HUDEP-2 (cell line): ENCODE results near the gene SOBP.

Experiments used
- DNase-seq, 76 experiments: peaks; one replicate each; lab custom pipeline; 2025; ENCODE audit not compliant: unreplicated experiment in 76 of 76; lab: John Stamatoyannopoulos, UW

SOBP gene

DNA sequence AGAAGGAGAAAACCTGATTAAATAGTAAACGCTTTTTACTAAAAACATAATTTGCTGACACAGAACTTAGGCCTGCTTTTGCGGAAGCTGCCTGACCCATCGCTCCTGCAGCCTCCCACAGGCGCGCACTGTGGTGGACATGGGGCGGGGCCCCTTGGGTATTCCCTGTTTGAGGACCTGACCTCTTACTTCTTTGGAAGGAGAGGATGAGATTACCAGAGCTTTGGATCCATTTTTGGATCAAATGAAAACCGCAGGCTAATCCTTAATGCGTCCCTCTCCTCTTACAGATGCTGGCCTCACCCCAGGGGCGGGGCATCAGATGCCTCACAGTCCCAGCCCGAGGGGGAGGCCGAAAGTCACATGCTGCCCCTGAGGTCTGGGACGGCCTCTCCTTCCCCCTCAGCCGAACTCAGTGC lies 183.2 kb downstream of the SOBP start:
- DNase-seq: peak in 2 of 76 experiments; percentile 8 to 25

DNA sequence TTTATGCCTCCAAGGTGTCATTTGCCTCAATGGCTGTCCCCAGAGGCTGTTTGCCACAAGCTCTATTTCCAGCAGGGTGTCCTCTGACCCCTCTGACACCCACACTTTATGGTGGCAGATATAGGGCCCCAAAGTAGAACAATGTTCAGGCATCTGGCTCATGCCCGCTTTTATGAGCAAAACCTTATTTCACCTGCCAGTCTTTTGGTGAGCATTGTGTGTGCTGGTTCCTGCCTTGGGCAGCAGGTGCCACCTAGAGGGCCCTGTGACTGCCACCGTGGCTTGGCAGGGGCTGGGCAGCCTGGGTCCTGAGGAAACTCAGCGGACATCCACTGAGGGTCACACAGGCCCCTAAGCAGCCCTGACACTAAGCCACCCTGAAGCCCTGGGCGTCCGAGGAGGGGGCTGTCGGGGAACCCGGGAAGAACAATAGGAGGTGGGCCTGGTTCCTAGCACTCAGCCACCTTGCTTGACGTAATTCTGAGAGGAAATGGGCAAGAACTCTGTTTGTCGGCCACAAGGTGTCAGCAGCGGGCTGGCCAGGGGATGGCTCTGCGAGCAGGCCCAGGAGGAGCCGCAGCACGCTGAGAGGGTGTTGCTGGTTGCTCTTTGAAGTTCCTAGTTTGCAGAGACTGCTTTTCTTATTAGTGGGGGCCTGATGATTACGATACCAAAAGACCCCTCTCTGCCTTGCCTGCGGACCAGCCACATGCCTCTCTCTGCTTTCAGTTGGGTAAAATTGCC lies 185.2 kb downstream of the SOBP start:
- DNase-seq: peak in 75 of 76 experiments; percentile 20 to 86 (median 68)

DNA sequence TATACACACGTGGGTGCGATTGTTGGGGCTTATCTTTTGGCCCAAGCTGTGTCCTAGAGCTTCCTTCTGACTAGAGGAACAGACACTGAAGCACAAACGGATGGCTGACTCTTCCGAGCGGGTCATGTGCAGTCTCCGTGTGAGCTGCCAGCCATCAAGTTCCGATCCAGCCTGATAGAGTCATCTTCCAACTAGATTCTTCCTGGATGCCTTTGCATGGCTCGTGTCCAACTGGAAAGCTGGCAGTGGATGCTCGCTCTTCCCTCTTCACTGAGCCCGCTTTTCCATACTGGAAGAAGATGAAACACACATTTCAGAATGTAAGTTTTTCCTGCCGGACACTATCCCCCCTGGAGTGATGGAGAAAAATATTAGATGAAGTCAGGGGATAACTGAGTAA lies 186.1 kb downstream of the SOBP start:
- no peak for DNase-seq

DNA sequence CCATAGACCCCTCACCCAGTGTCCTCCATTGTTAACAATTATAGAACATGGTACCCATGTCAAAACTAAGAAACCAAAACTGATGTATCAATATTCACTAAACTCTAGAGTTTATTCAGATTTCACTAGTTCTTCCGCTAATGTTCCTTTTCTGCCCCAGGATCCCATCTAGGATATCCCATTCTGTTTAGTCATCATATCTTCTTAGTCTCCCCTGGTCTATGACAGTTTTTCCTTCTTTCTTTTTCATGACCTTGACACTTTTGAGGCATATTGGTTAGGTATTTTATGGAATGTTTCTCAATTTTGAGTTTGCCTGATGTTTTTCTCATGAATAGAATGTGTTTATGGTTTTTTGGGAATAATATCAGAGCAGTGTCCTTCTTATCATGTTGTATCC lies 187.5 kb downstream of the SOBP start:
- no peak for DNase-seq

DNA sequence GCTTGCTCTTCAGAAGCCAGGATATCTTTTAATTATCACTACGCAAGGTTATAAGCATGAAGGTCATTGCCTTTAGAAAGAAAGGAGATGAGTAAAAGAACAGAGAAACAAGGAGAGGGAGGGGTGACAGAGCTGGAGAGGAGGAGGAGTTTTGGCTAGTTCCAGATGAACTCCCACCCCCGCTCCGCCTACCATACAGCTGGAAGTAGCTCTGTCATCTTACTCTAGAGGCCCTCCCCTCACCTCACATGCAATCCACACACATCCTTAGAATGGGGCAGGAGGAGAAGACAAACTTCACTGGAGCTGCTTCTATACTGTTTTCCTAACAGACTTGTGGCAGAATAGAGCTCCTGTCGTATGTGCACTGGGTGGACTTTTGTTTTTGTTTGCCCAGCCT lies 189.5 kb downstream of the SOBP start:
- DNase-seq: no peak

DNA sequence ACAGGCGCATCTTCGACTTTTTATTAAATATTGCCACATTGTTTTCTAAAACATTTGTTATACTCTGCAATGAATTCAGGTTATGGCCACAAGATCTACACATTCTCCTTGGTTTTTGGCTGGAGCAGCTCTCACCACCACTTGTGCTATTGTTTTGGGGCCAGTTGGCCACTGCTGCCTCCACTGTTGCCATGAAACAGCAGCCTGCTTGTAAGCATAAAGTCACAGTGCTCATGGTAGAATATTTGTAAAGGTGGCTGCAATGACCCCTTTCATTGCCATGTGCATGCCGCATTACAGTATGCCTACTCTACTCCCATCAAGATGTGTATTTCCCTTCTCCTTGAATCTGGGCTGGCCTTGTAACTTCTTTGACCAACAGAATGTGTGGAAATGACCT lies 192.8 kb downstream of the SOBP start:
- no peak for DNase-seq

DNA sequence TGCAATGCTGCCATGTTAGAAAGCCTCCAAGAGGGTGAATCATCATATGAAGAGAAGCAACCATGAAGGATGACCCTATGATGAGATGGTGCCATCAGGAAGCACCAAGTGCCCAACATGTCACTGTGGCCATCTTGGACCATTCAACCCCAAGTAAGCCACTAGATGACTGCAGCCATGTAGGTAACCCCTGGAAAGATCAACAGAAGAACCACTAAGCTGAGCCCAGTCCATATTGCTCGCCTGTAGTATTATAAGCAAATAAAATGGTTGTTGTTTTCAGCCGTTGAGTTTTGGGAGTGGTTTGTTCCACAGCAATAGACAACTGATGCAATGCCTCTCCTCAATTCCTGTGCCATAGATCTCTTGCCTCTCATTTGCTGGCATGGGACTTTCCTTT lies 193.3 kb downstream of the SOBP start:
- DNase-seq: no peak

DNA sequence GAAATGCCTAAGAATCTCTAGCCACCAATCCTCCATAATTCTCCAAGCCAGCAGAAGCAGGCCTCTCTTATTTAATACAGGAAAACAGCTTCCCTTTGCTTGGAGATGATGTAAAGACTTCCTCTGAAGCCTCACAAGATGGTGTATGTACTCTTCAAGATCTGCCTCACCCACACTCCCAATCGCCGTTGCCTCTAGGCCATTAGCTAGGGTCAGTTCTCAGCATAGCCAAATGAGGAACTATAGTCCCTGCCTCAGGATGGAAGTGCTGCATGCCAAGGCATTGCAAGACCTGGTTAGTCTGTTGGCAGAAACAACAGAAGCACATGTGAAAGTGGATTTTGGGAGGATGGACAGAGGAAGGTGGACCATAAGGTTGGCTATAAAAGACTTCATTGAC lies 195.1 kb downstream of the SOBP start:
- no peak for DNase-seq

DNA sequence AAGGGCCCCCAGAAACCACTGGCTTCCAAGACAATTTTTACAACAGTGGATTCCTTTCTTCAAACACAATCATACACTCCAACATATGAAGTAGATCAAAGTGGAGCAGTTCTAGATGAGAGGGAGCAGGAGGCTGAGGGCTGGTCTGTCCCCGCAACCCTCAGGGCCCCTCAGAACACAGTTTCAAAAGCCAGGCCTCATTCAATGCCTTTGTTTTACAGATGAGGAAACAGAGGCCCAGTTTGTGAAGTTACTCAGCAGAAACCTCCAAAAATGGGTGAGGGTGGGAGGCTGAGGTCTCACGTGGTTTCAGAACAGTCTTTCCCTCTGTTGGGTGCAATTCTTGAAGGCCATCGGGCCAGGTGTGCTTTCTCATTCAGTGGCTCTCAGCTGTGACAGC lies 199.3 kb downstream of the SOBP start:
- DNase-seq: no peak

DNA sequence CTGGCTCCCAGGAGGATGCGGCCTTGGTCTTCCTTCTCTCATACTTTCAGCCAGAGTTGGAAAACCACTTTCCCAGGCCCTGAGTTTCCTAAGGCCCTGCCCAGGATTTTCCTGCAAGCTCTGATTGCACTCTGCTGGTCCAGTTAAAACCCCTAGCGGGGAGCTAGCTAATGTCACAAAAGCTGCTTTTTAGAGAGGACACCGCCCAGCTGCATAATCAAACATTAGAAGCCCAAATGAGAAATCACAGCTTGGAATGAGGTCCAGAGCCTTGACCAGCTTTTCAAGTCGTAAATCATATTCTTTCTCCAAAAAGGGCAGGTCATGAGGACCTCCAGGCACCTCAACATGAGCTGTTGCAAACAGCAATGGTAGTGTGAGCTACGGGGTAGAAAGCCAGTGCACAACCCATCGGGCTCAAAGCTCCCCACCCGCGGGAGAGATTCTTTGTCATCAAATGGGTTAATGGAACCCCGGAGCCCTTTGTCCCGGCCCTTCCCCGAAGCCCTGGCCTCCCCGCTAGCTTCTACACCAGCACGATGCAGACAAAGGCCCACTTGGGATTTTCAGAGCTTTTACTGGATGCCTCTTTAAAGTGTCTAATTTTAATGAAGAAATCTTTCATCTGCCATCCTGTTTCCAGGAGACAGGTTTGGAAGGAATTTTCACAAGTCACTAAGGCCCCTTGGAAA lies 200.2 kb downstream of the SOBP start:
- DNase-seq: no peak

DNA sequence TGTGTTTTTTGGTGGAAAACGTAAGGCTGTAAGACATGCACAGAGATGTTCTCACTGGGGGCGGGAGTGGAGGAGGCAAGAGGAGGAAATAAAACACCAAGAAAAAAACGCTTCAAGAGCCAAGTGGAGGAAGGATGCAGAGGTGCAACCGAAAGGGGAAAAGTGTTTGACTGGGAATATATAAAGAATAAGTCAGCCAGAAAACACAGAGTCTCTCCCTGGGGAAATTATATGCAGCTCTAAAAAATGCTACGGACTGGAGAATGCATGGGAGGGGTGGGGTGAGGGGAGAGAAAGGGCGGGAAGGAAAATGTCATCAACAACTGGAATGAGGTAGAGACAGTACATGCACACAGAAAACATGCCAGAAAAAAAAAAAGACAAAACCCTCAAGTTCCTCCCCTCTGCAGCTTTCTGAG lies 200.7 kb downstream of the SOBP start:
- DNase-seq: no peak

DNA sequence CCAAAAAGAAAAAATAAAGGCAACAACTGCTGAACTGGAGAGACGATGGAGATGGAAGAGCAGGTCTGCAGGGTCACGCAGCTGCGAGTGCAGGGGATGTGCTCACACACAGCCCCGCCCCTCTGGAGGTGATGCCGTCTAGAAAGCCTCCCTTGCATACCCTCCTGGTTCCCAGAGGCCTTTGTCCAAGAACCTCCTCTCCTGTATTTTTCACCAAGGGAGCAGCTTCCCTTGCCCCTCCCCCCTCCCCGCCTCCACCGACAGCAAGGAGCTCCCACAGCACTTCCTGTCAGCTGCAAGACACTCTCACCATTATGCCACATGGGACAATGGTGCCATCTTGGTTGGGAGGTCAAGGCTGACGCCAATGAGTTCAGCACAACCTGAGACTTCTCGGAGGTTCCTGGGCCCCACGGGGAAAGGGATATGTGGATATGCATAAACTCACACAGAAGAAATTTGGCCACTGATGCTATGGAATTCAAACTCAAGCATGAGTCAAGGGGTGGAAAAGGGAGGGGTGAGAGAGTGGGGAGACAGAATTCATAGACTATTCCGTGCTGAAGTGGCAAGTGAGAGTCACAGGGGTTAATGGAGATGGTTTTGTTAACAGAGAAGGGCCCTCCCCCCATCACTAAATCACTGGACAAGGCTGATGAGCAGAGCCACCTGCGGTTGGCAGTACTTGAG lies 201.3 kb downstream of the SOBP start:
- no peak for DNase-seq

DNA sequence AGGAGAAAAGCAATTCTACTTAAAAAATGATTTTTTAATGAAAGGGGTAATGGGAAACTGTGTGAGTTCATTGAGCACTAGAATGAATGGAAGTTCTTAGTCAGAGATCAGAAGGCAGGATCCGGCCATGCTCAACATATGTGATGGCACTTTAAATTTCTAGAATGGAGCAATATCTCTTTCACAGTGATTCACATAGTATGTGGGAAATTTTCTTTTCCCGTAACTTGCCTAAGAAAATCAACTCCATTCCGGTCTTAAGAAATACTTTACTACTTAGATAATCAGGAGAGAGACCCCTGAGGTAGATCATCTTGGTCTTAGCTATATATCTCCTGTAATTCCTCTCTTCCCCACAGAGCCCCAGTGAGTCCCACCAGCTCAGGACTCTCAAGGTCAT lies 202.4 kb downstream of the SOBP start:
- DNase-seq: no peak

DNA sequence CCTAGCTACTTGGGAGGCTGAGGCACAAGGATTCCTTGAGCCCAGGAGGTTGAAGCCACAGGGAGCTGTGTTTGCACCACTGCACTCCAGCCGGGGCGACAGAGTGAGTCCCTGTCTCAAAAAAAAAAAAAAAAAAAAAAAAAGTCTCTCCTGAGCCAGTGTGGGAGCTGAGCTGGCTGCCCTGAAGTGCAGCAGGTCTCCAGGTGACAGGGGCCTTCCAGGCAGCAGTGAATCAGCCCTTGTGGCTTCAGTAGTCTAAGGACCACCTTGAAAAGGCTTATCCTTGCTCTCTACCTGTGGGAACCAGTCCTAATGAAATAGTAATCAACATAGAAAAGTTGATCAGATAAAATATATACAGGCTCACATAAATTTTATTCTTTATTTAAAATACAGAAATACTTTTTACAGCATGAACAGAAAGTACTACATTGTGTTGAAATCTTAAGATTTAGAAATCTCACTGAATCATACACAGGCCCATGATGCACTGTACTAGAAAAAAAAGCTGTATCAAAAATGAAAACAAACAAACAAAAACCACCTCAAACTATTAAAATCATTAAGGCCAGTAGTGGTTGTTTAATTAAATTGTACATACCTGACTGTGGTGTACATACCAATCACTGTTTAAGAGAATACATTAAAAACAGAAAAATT lies 205.3 kb downstream of the SOBP start:
- no peak for DNase-seq

DNA sequence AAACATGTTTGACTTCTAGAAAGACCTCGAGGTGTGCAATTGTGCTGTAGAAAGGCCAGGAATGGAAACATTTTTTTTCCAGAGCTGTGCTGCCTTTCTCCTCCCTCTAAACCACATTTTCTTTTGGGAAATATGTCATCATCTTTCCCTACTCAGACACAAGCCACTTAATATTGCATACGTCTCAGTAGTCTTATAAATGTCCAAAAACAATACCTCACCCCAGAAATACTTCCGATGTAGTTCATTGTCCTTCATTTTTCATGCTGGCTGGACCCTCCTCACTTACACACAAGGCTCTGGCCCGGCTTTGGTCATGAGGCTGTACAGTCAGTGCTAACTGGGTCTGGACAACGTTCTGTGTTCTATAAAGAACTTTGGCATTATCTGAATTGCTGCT lies 207.8 kb downstream of the SOBP start:
- DNase-seq: no peak

DNA sequence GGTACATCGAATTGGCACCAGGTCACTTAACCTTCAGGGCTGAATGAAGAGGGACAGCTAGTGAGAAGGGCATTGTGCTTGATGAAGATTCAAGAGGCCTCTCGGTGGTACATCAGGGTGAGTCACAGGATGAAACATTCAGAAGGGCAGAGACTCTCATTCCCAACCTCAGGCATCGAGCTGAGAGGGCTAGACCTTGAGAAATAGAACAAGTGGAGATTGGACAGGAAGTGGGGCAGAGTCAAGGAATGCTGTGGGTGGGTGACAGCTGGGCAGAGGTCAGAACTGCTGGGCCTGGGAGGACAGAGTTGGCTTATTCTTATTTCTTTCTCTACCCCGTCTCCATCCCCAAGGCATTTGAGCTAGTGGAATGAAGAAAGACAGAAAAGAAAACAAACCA lies 208.2 kb downstream of the SOBP start:
- DNase-seq: no peak

DNA sequence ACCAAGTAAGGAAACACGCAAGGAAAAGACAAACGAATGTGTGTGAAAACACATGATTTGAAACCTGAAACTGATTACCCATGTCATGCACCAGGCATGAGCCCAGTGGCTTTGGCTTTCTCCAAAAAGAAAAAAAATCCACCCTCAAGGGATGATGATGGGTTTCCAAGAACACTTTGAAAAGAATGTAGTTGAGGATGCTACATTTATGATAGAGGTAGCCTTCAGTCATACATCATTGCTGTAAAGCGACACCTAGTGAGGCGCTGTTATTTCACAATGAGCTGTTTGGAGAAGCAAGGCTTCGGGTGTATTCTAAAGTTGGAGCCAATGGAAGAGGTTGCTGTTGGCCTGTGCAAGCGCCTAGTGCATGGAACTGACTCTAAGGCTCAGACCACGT lies 209.3 kb downstream of the SOBP start:
- no peak for DNase-seq

DNA sequence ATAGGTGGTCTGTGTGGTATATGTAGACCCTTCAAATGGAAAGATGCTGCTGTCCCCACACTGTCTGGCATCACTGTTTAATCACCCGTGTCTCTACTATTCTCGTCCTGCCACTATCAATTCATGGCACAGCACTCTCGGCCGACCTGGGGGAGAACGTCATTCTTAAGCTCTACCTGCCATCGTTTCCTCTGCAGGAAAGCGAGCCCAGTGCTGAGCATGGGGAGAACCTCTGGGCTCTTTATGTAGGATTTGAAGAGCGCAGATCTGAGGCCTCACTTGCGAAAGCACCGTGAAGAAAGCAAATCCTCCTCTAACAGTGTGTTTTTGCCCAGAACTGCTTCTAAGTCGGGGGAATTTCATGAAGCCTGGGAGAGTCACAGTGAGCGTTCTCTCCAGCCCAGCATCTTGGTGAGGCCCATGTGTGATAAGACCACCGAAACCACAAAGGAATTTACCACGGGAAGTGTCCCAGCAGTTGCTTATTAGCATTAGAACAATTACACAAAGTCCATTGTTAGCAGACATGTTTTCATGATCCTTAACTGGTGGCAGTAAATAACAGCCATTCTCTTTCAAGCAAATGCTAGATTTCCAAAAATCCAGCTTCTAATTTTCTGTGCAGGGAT lies 209.9 kb downstream of the SOBP start:
- no peak for DNase-seq

DNA sequence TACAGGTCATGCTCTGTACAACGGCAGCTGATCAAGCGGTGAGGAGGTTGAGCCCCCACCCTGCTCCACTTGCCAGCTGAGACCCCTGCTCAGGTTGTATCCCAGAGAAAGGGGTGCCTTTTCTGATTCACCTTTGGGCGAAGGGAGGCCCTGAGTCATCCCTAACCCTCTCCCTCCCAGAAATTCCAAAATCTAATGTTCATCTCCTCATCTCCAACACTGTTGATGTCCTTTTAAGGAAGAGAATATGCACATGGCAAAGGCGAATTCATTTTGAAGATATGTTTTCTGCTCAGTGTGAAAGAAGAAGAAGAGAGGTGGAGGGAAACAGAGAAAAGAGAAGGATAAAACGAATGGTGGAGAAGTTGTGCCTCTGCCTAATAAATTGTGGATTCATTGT lies 213.7 kb downstream of the SOBP start:
- DNase-seq: no peak

DNA sequence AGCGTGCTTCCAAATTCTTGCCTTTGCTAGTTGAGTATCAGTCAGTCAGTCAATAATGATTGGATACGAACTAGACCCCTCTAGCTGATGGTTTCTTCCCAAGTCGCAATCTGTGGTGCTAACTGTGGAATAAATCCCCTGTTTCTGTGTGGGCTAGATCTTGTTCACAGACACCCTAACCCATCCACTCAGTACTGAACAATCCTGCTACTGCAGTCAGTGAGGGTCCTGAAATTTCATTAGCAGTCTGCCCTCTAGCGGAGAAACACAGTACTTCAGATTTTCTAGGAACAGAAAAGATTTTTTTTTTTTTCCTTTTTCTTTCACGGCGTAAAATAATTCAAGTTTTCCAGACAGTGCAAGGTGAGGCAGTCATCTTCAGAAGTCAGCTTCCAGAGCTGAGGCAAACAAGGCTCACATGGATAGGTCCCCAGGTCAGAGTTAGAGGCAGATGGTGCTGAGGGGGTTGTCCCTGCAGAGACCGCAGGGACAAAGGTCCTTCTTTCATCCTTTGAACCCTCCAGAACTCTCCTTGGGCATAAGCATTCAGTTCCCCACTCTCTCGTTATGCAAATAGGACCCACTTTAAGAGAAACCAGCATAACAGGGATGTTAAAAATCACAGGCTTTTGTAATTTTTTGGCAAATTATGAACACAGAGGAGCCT lies 214.6 kb downstream of the SOBP start:
- DNase-seq: peak in 11 of 76 experiments; percentile 4 to 55 (median 14)
